ENCODE results near the gene NLRC5.

GRCh38 chr16:57054771-57055170 is 65.4 kb downstream of the NLRC5 start:
- TF ChIP-seq, protein P1, sequence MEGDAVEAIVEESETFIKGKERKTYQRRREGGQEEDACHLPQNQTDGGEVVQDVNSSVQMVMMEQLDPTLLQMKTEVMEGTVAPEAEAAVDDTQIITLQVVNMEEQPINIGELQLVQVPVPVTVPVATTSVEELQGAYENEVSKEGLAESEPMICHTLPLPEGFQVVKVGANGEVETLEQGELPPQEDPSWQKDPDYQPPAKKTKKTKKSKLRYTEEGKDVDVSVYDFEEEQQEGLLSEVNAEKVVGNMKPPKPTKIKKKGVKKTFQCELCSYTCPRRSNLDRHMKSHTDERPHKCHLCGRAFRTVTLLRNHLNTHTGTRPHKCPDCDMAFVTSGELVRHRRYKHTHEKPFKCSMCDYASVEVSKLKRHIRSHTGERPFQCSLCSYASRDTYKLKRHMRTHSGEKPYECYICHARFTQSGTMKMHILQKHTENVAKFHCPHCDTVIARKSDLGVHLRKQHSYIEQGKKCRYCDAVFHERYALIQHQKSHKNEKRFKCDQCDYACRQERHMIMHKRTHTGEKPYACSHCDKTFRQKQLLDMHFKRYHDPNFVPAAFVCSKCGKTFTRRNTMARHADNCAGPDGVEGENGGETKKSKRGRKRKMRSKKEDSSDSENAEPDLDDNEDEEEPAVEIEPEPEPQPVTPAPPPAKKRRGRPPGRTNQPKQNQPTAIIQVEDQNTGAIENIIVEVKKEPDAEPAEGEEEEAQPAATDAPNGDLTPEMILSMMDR (IDR thresholded peaks at IDR 0.05) = no peak
- TF ChIP-seq EP300 (IDR thresholded peaks at IDR 0.05) = no peak

Data from tibial nerve (tissue), 4 donors.